ENCODE data around the gene CDC14A. TPM values are rescaled to one million over a fixed set of nuclear protein-coding genes. Genes with fewer than 3 reads are reported as not detected.

Gene CDC14A
- total RNA-seq, 1 experiment from 2014 or later, result 11.1 TPM

- TF ChIP-seq USF2 (CRISPR knock-in tag; IDR thresholded peaks at IDR 0.05), result no peak
Observed at GRCh38 chr1:100346387-100346786, 5.9 kb upstream of the CDC14A start (continued).

GRCh38 chr1:100347009-100347966 lies 5.0 kb upstream of the CDC14A start:
- no peak for TF ChIP-seq OVOL2 (CRISPR knock-in tag; IDR thresholded peaks at IDR 0.05; ENCODE audit: borderline replicate concordance)
- no peak for TF ChIP-seq AR (CRISPR knock-in tag; IDR thresholded peaks at IDR 0.05)
- no peak for TF ChIP-seq GABPB1 (CRISPR knock-in tag; IDR thresholded peaks at IDR 0.05)
- TF ChIP-seq ESRRA (CRISPR knock-in tag; IDR thresholded peaks at IDR 0.05; ENCODE audit: borderline replicate concordance), result no peak
- TF ChIP-seq ZNF425 (CRISPR knock-in tag; conservative IDR thresholded peaks at IDR 0.05), result no peak
- no peak for TF ChIP-seq NR1H2 (CRISPR knock-in tag; IDR thresholded peaks at IDR 0.05)
- no peak for TF ChIP-seq NR3C1 (CRISPR knock-in tag; conservative IDR thresholded peaks at IDR 0.05; ENCODE audit: low read depth)
- TF ChIP-seq ATF1 (CRISPR knock-in tag; IDR thresholded peaks at IDR 0.05), result no peak
- no peak for TF ChIP-seq GRHL2 (CRISPR knock-in tag; IDR thresholded peaks at IDR 0.05; ENCODE audit: insufficient replicate concordance, severe bottlenecking)
- no peak for TF ChIP-seq ZNF396 (CRISPR knock-in tag; IDR thresholded peaks at IDR 0.05; ENCODE audit: borderline replicate concordance)
- no peak for TF ChIP-seq NFE2L1 (CRISPR knock-in tag; IDR thresholded peaks at IDR 0.05)
- no peak for TF ChIP-seq CDX4 (CRISPR knock-in tag; IDR thresholded peaks at IDR 0.05; ENCODE audit: borderline replicate concordance)
- no peak for TF ChIP-seq ZNF423 (CRISPR knock-in tag; IDR thresholded peaks at IDR 0.05)
- no peak for TF ChIP-seq SOX15 (CRISPR knock-in tag; IDR thresholded peaks at IDR 0.05)
- no peak for TF ChIP-seq MLX (CRISPR knock-in tag; IDR thresholded peaks at IDR 0.05)
- TF ChIP-seq E2F4 (CRISPR knock-in tag; IDR thresholded peaks at IDR 0.05; ENCODE audit: borderline replicate concordance, low read depth), result no peak
- TF ChIP-seq EMX1 (CRISPR knock-in tag; IDR thresholded peaks at IDR 0.05), result no peak
- no peak for TF ChIP-seq ZNF671 (CRISPR knock-in tag; IDR thresholded peaks at IDR 0.05)
- no peak for TF ChIP-seq ATF3 (CRISPR knock-in tag; conservative IDR thresholded peaks at IDR 0.05)
- no peak for TF ChIP-seq NR2C2 (CRISPR knock-in tag; IDR thresholded peaks at IDR 0.05)
- H3K4me1 Mint-ChIP-seq, result peaks cover 8% of the 10 kb centered on the region
- H3K9me3 Mint-ChIP-seq, result no peaks in the 10 kb centered on the region
- no peak overlapping the region for H3K27ac Mint-ChIP-seq
- ChIA-PET CTCF (interaction anchor here (0.6 kb wide), 1 partner anchor 10 kb away, joined by 5 read pairs; no protein-coding TSS in a partner anchor), POLR2A (no interaction called here)
- H3K36me3 Mint-ChIP-seq, result no peaks in the 10 kb centered on the region
- no peak overlapping the region for H3K4me3 Mint-ChIP-seq
- ATAC-seq (no peak), DNase-seq (ENCODE audit: low spot score) (no peak)
- H3K27me3 Mint-ChIP-seq (ENCODE audit: low read depth), result no peaks in the 10 kb centered on the region; the same call in 1 of the 2 replicates
